Measurements from ENCODE around the gene URI1.

- TF ChIP-seq BCL11A (tag by site-specific recombination; IDR thresholded peaks at IDR 0.05; ENCODE audit: low read depth) (no peak), ZNF146 (tag by site-specific recombination; IDR thresholded peaks at IDR 0.05) (no peak), TSHZ1 (tag by site-specific recombination; IDR thresholded peaks at IDR 0.05; ENCODE audit: borderline replicate concordance) (no peak), ZNF555 (tag by site-specific recombination; conservative IDR thresholded peaks at IDR 0.05) (no peak)
Observed at GRCh38 chr19:29946645-29947044, 4.6 kb downstream of the URI1 start.

All from HEK293 (cell line).